Astrocyte (in vitro differentiated cells and primary cell): ENCODE results near the gene NRROS. TPM values are rescaled to one million over a fixed set of nuclear protein-coding genes. Genes with fewer than 3 reads are reported as not detected.

ENCODE experiments used
- DNase-seq: peaks from one replicate; pipeline ENCODE4 v3.0.0-alpha.2; 2010; ENCODE audit warnings: low read depth
- FAIRE-seq: peaks from 2 replicates; lab custom pipeline; 2011; peaks lifted over from hg19 to GRCh38; lab: Jason Lieb, UNC
- H2AFZ ChIP-seq: 2 replicates; pipeline ENCODE4 v1.6.0; 2012; ENCODE audit warnings: low read depth, low read length, inconsistent platforms
- H3K27ac ChIP-seq: 2 replicates; pipeline ENCODE4 v1.5.1; 2011; ENCODE audit warnings: low read depth, low read length, inconsistent platforms
- H3K27me3 ChIP-seq: 2 replicates; pipeline ENCODE4 v1.6.0; 2011; ENCODE audit warnings: low read length, inconsistent platforms; ENCODE audit not compliant: insufficient read depth
- H3K36me3 ChIP-seq: 2 replicates; pipeline ENCODE4 v1.5.1; 2011; ENCODE audit warnings: low read length, inconsistent platforms; ENCODE audit not compliant: insufficient read depth
- H3K4me1 ChIP-seq: 2 replicates; pipeline ENCODE4 v1.5.1; 2011; ENCODE audit warnings: low read length, inconsistent platforms; ENCODE audit not compliant: insufficient read depth
- H3K4me2 ChIP-seq: 2 replicates; pipeline ENCODE4 v1.6.0; 2012; ENCODE audit warnings: low read length, inconsistent platforms
- H3K4me3 ChIP-seq: 2 replicates; pipeline ENCODE4 v1.5.1; 2011; ENCODE audit warnings: low read depth, mild to moderate bottlenecking, low read length, inconsistent platforms; ENCODE audit not compliant: insufficient read depth
- H3K79me2 ChIP-seq: 2 replicates; pipeline ENCODE4 v1.6.0; 2012; ENCODE audit warnings: mild to moderate bottlenecking, low read length, inconsistent platforms; ENCODE audit not compliant: insufficient read depth
- H3K9ac ChIP-seq: 2 replicates; pipeline ENCODE4 v1.6.0; 2012; ENCODE audit warnings: mild to moderate bottlenecking, low read length, inconsistent platforms
- H3K9me3 ChIP-seq: 2 replicates; pipeline ENCODE4 v1.5.1; 2012; ENCODE audit warnings: low read depth, mild to moderate bottlenecking, low read length, inconsistent platforms; ENCODE audit not compliant: insufficient read depth
- H4K20me1 ChIP-seq: 2 replicates; pipeline ENCODE4 v1.6.0; 2012; ENCODE audit warnings: low read length, inconsistent platforms; ENCODE audit not compliant: insufficient read depth
- H3K27ac Mint-ChIP-seq: one replicate; pipeline ENCODE4 v1.8.0; 2021; ENCODE audit warnings: mild to moderate bottlenecking, mixed read lengths; ENCODE audit not compliant: unreplicated experiment
- H3K27me3 Mint-ChIP-seq: one replicate; pipeline ENCODE4 v1.8.0; 2021; ENCODE audit warnings: low read depth, mixed read lengths; ENCODE audit not compliant: unreplicated experiment
- H3K36me3 Mint-ChIP-seq: one replicate; pipeline ENCODE4 v1.8.0; 2021; ENCODE audit warnings: low read depth, mixed read lengths; ENCODE audit not compliant: unreplicated experiment
- H3K4me1 Mint-ChIP-seq: one replicate; pipeline ENCODE4 v1.8.0; 2021; ENCODE audit warnings: low read depth, mixed read lengths; ENCODE audit not compliant: unreplicated experiment
- H3K4me3 Mint-ChIP-seq: one replicate; pipeline ENCODE4 v1.8.0; 2021; ENCODE audit warnings: mild to moderate bottlenecking, moderate library complexity, mixed read lengths; ENCODE audit not compliant: unreplicated experiment
- H3K9me3 Mint-ChIP-seq: one replicate; pipeline ENCODE4 v1.8.0; 2021; ENCODE audit warnings: mild to moderate bottlenecking, mixed read lengths; ENCODE audit not compliant: unreplicated experiment
- EZH2 ChIP-seq: IDR thresholded peaks from 2 replicates; pipeline ENCODE4 v1.6.1; 2012; ENCODE audit warnings: mild to moderate bottlenecking, low read length, inconsistent platforms; ENCODE audit not compliant: insufficient read depth
- total RNA-seq: library from RNA; stranded (reverse); gene quantifications from 2 replicates; pipeline ENCODE4 v1.2.1, GENCODE V29; 2021
- TF ChIP-seq, protein P1 (sequence below): IDR thresholded peaks from 2 replicates; pipeline ENCODE4 v1.5.1; 2011; ENCODE audit warnings: low read depth, mild to moderate bottlenecking, inconsistent platforms, low read length, moderate library complexity; ENCODE audit not compliant: insufficient read depth

NRROS gene
- total RNA-seq, 1 donor from 2014 or later, result not detected

DNA sequence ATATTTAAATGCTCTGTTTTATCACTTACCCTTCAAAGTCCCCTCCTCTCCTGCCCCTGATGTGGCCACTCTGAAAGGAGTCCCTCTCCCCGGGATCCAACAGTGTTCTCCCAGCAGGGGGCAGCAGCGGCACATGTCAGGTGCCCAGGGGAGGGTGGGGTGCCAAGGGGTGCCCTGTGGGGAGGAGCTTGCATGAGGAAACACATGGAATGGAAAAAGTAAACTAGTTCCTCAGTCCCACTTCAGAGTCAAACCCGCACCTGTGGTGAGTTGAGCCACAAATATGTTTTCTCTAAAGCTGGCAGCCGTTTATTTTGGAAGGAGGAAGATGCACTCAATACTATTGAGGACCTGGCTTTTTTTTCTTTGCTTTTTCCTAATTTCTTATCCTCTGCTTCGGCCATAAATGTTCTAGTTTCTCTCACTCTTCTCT, 30.1 kb upstream of the NRROS start:
- Histone ChIP-seq H3K4me2 (no peak overlapping the region), H3K36me3 (no peaks in the 10 kb centered on the region), H3K9me3 (no peaks in the 10 kb centered on the region), H3K79me2 (no peaks in the 10 kb centered on the region), H3K4me1 (no peaks in the 10 kb centered on the region), H3K27me3 (peaks cover 7% of the 10 kb centered on the region), H3K27ac (no peak overlapping the region), H3K9ac (no peak overlapping the region), H3K4me3 (no peak overlapping the region), H4K20me1 (no peaks in the 10 kb centered on the region), H2AFZ (no peak overlapping the region)
- Mint-ChIP-seq H3K4me3 (no peak overlapping the region), H3K4me1 (peaks cover 4% of the 10 kb centered on the region), H3K9me3 (no peaks in the 10 kb centered on the region), H3K36me3 (no peaks in the 10 kb centered on the region), H3K27me3 (no peaks in the 10 kb centered on the region), H3K27ac (no peak overlapping the region)
- DNase-seq (peak; percentile 45), FAIRE-seq (no peak)
- TF ChIP-seq EZH2, result no peak
- TF ChIP-seq, protein P1, sequence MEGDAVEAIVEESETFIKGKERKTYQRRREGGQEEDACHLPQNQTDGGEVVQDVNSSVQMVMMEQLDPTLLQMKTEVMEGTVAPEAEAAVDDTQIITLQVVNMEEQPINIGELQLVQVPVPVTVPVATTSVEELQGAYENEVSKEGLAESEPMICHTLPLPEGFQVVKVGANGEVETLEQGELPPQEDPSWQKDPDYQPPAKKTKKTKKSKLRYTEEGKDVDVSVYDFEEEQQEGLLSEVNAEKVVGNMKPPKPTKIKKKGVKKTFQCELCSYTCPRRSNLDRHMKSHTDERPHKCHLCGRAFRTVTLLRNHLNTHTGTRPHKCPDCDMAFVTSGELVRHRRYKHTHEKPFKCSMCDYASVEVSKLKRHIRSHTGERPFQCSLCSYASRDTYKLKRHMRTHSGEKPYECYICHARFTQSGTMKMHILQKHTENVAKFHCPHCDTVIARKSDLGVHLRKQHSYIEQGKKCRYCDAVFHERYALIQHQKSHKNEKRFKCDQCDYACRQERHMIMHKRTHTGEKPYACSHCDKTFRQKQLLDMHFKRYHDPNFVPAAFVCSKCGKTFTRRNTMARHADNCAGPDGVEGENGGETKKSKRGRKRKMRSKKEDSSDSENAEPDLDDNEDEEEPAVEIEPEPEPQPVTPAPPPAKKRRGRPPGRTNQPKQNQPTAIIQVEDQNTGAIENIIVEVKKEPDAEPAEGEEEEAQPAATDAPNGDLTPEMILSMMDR, result peak; percentile 61

- TF ChIP-seq EZH2, result no peak
- TF ChIP-seq, protein P1, result no peak
- Histone ChIP-seq H3K27me3 (peaks cover 7% of the 10 kb centered on the region), H3K4me2 (no peak overlapping the region), H3K27ac (no peak overlapping the region), H3K9ac (no peak overlapping the region), H3K4me3 (no peak overlapping the region), H3K36me3 (no peaks in the 10 kb centered on the region), H3K4me1 (no peaks in the 10 kb centered on the region), H3K9me3 (no peaks in the 10 kb centered on the region), H3K79me2 (no peaks in the 10 kb centered on the region), H4K20me1 (no peaks in the 10 kb centered on the region), H2AFZ (no peak overlapping the region)
- Mint-ChIP-seq H3K27me3 (no peaks in the 10 kb centered on the region), H3K4me1 (peaks cover 4% of the 10 kb centered on the region), H3K9me3 (no peaks in the 10 kb centered on the region), H3K36me3 (no peaks in the 10 kb centered on the region), H3K4me3 (no peak overlapping the region), H3K27ac (no peak overlapping the region)
- FAIRE-seq (no peak), DNase-seq (no peak)
Measured at GRCh38 chr3:196609805-196610515, 29.5 kb upstream of the NRROS start.
